ENCODE data around the gene OR2M3. TPM values are rescaled to one million over a fixed set of nuclear protein-coding genes. Genes with fewer than 3 reads are reported as not detected.

OR2M3 gene
- total RNA-seq, 2 donors from 2014 or later: 0.06 TPM; not detected in 1

- Histone ChIP-seq H3K27me3 (replicated peaks; ENCODE audit: insufficient read depth) (no peaks in the 10 kb centered on the region), H3K9me3 (no peaks in the 10 kb centered on the region), H3K4me3 (no peak overlapping the region), H3K36me3 (no peaks in the 10 kb centered on the region), H3K4me1 (replicated peaks) (no peaks in the 10 kb centered on the region), H3K27ac (no peak overlapping the region)
- intact Hi-C loops (cut with DNase I): no loop called here
- WGBS: 90% methylated on average over 1 of the region's 1 CpG
- DNase-seq (ENCODE audit: low spot score): no peak
- TF ChIP-seq CTCF (IDR thresholded peaks at IDR 0.05) (no peak), POLR2A (IDR thresholded peaks at IDR 0.05) (no peak), POLR2AphosphoS5 (IDR thresholded peaks at IDR 0.05) (no peak)
These were observed 2.9 kb upstream of the OR2M3 start for GRCh38 chr1:248194117-248194516.

GRCh38 chr1:248215880-248216279, 18.8 kb downstream of the OR2M3 start:
- no peak overlapping the region for H3K27ac ChIP-seq
- TF ChIP-seq POLR2A (IDR thresholded peaks at IDR 0.05): no peak
- no peak for TF ChIP-seq POLR2AphosphoS5 (IDR thresholded peaks at IDR 0.05)
- no peak for TF ChIP-seq CTCF (IDR thresholded peaks at IDR 0.05)
- H3K9me3 ChIP-seq: no peaks in the 10 kb centered on the region
- intact Hi-C loops (cut with DNase I): no loop called here
- H3K36me3 ChIP-seq: no peaks in the 10 kb centered on the region
- H3K4me1 ChIP-seq (replicated peaks): no peaks in the 10 kb centered on the region
- no peak for DNase-seq (ENCODE audit: low spot score)
- WGBS: 97% methylated on average over 1 of the region's 1 CpG
- no peaks in the 10 kb centered on the region for H3K27me3 ChIP-seq (replicated peaks; ENCODE audit: insufficient read depth)
- no peak overlapping the region for H3K4me3 ChIP-seq

DNA sequence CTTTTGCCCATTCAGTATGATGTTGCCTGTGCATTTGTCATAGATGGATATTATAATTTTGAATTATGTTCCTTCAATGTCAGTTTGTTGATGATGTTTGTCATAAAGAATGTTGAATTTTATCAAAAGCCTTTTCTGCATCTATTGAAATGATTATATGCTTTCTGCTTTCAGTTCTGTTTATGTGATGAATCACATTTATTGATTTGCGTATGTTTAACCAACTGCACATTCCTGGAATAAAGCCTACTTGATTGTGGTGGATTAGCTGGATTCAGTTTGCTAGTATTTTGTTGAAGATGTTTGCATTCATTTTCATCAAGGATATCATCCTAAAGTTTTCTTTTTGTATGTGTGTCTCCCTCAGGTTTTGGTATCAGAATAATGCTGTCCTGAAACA, 28.5 kb downstream of the OR2M3 start:
- Histone ChIP-seq H3K9me3 (no peaks in the 10 kb centered on the region), H3K4me3 (no peak overlapping the region), H3K27me3 (replicated peaks; ENCODE audit: insufficient read depth) (no peaks in the 10 kb centered on the region), H3K36me3 (no peaks in the 10 kb centered on the region), H3K27ac (no peak overlapping the region), H3K4me1 (replicated peaks) (no peaks in the 10 kb centered on the region)
- DNase-seq (ENCODE audit: low spot score): no peak
- no peak for TF ChIP-seq POLR2AphosphoS5 (IDR thresholded peaks at IDR 0.05)
- no peak for TF ChIP-seq CTCF (IDR thresholded peaks at IDR 0.05)
- no peak for TF ChIP-seq POLR2A (IDR thresholded peaks at IDR 0.05)
- 90% methylated on average over 1 of the region's 1 CpG for WGBS
- intact Hi-C loops (cut with DNase I): no loop called here

DNA sequence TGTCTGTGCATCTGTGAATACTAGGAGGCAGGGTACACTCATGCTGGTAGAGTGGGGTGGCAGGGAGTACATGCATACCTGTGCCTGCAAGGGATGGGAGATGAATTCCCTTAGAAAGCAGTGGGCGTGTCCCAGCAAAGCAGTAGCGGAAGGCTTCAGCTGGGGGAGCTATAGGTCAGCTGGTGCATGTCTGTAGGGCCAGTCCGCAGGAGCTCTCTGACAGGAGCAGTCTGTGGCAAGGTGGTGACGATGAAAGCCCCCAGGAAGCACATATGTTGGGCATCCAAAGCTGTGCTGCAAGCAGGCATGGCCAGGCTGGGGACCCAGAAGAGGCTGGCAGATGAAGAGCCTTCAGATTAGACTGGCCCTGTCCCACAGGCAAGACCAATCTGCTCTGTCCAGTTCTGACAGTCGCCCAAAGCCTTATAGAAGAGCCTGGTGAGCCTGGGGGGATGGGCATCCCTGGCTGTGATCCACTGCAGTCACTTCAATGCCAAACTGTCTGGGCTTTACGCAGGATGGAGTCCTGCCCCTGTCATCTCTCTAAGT, 32.4 kb downstream of the OR2M3 start:
- no peaks in the 10 kb centered on the region for H3K9me3 ChIP-seq
- DNase-seq (ENCODE audit: low spot score): no peak
- no peaks in the 10 kb centered on the region for H3K27me3 ChIP-seq (replicated peaks; ENCODE audit: insufficient read depth)
- intact Hi-C loops (cut with DNase I): no loop called here
- 69% methylated on average over 6 of the region's 6 CpGs for WGBS
- no peaks in the 10 kb centered on the region for H3K36me3 ChIP-seq
- TF ChIP-seq POLR2A (IDR thresholded peaks at IDR 0.05): no peak
- no peak overlapping the region for H3K27ac ChIP-seq
- H3K4me3 ChIP-seq: no peak overlapping the region
- H3K4me1 ChIP-seq (replicated peaks): no peaks in the 10 kb centered on the region

- Histone ChIP-seq H3K27me3 (replicated peaks; ENCODE audit: insufficient read depth) (no peaks in the 10 kb centered on the region), H3K4me1 (replicated peaks) (no peaks in the 10 kb centered on the region), H3K27ac (no peak within 1 kb of the TSS), H3K9me3 (no peaks in the 10 kb centered on the region), H3K36me3 (no peaks in the 10 kb centered on the region), H3K4me3 (no peak within 1 kb of the TSS)
- TF ChIP-seq POLR2A (IDR thresholded peaks at IDR 0.05): no peak
- TF ChIP-seq POLR2AphosphoS5 (IDR thresholded peaks at IDR 0.05): no peak
- TF ChIP-seq CTCF (IDR thresholded peaks at IDR 0.05): no peak
- DNase-seq (ENCODE audit: low spot score): no peak
- intact Hi-C loops (cut with DNase I): no loop called here
- WGBS: 78% methylated on average over 2 of the region's 2 CpGs
These were observed 34.1 kb downstream of the OR2M3 start, which contains the start of gene OR2M4 for GRCh38 chr1:248231117-248231516. TSS of gene OR2M4 (plus strand) at chr1:248231417. CDS start at chr1:248238929, 7,512 bp downstream.

Data from prostate gland (tissue), 2 donors.